CD4-positive, alpha-beta T cell (primary cell): ENCODE measurements around the gene SH3GL2. TPM values are rescaled to one million over a fixed set of nuclear protein-coding genes. Genes with fewer than 3 reads are reported as not detected.

Source experiments
- ATAC-seq: fragments of 200-7000 bp; cut with Tn5 transposase; one replicate; pipeline ENCODE4 v1.10.0; 2022; ENCODE audit warnings: mild to moderate bottlenecking; ENCODE audit not compliant: poor library complexity
- CTCF ChIA-PET: fragments of 350-600 bp; sonication (Branson Sonifier 250); formaldehyde crosslinking; loops from one replicate; lab custom pipeline; 2021; ENCODE audit warnings: antibody characterized with exemption, inconsistent platforms; lab: Charles Lee
- POLR2A ChIA-PET: fragments of 350-600 bp; sonication (Branson Sonifier 250); formaldehyde crosslinking; loops from one replicate; lab custom pipeline; 2021; ENCODE audit warnings: antibody characterized with exemption, inconsistent platforms; lab: Charles Lee
- DNase-seq, 14 experiments: peaks; one replicate each; pipeline ENCODE4 v3.0.0-alpha.2; 2013 to 2020; ENCODE audit warnings: mixed read lengths in 2 of 14
- H3K27ac ChIP-seq, 2 donors: one replicate each; pipeline versions ENCODE4 v1.5.1 to v1.7.0; 2013; ENCODE audit warnings: low read length in 2 of 2, low read depth in 1 of 2, mild to moderate bottlenecking in 1 of 2
- H3K27me3 ChIP-seq, 2 experiments: 1 replicate in 1 of 2; 2 replicates in 1 of 2; pipeline versions ENCODE4 v1.6.1 to v1.7.0; 2013; ENCODE audit warnings: low read length in 2 of 2, control low read depth in 1 of 2, mild to moderate bottlenecking in 1 of 2, moderate library complexity in 1 of 2; ENCODE audit not compliant: insufficient read depth in 2 of 2, control insufficient read depth in 1 of 2
- H3K36me3 ChIP-seq: one replicate; pipeline ENCODE4 v1.6.1; 2013; ENCODE audit warnings: low read length, control low read depth; ENCODE audit not compliant: insufficient read depth
- H3K4me1 ChIP-seq: one replicate; pipeline ENCODE4 v1.6.1; 2013; ENCODE audit warnings: low read length, control low read depth; ENCODE audit not compliant: insufficient read depth
- H3K4me3 ChIP-seq: one replicate; pipeline ENCODE4 v1.5.1; 2013; ENCODE audit warnings: mild to moderate bottlenecking, low read length, moderate library complexity
- H3K9me3 ChIP-seq, 2 experiments: 1 replicate in 1 of 2; 2 replicates in 1 of 2; pipeline versions ENCODE4 v1.6.1 to v1.7.0; 2013; ENCODE audit warnings: low read length in 2 of 2, mild to moderate bottlenecking in 2 of 2, control low read depth in 1 of 2, moderate library complexity in 1 of 2; ENCODE audit not compliant: control insufficient read depth in 1 of 2, insufficient read depth in 1 of 2
- H3K27ac Mint-ChIP-seq: one replicate; pipeline ENCODE4 v1.8.0; 2020; ENCODE audit warnings: mixed read lengths
- H3K27me3 Mint-ChIP-seq: one replicate; pipeline ENCODE4 v1.8.0; 2021; ENCODE audit warnings: mixed read lengths
- H3K36me3 Mint-ChIP-seq: one replicate; pipeline ENCODE4 v1.8.0; 2021; ENCODE audit warnings: low read depth, mixed read lengths
- H3K4me1 Mint-ChIP-seq: one replicate; pipeline ENCODE4 v1.8.0; 2021; ENCODE audit warnings: low read depth, mixed read lengths
- H3K4me3 Mint-ChIP-seq: one replicate; pipeline ENCODE4 v1.8.0; 2020; ENCODE audit warnings: mild to moderate bottlenecking, mixed read lengths
- H3K9me3 Mint-ChIP-seq: one replicate; pipeline ENCODE4 v1.8.0; 2020; ENCODE audit warnings: mixed read lengths
- CTCF ChIP-seq: fragments of 200-600 bp; IDR thresholded peaks from one replicate; pipeline ENCODE4 v1.8.0; 2022; ENCODE audit warnings: antibody characterized with exemption, mild to moderate bottlenecking
- intact Hi-C, 2 experiments: fragments of 100-400 bp; cut with DNase I in 1 of 2; cut with micrococcal nuclease in 1 of 2; formaldehyde crosslinking; loops; one replicate each; pipeline versions ENCODE4 v1.15.1 to v1.9.0; 2023 to 2025; cut with DNase I, micrococcal nuclease
- total RNA-seq, 174 experiments: library from RNA in 2 of 174; stranded (reverse) in 2 of 174; gene quantifications; one replicate each; pipeline ENCODE4 v1.2.3 and lab custom pipeline; 2021 to 2026

Gene SH3GL2
- total RNA-seq, 2 experiments from 2014 or later = not detected

- no peaks in the 10 kb centered on the region for H3K36me3 Mint-ChIP-seq
- H3K4me1 ChIP-seq = no peaks in the 10 kb centered on the region
- no peak for DNase-seq
- no peaks in the 10 kb centered on the region for H3K27me3 ChIP-seq
- TF ChIP-seq CTCF = no peak
- ChIA-PET CTCF (no interaction called here), POLR2A (no interaction called here)
- H3K27ac ChIP-seq = no peak overlapping the region
- no peaks in the 10 kb centered on the region for H3K9me3 Mint-ChIP-seq
- H3K27me3 Mint-ChIP-seq = no peaks in the 10 kb centered on the region
- no peaks in the 10 kb centered on the region for H3K9me3 ChIP-seq
- ATAC-seq = no peak
- no peaks in the 10 kb centered on the region for H3K4me1 Mint-ChIP-seq
- H3K4me3 Mint-ChIP-seq = no peak overlapping the region
- H3K27ac Mint-ChIP-seq = no peak overlapping the region
- no peaks in the 10 kb centered on the region for H3K36me3 ChIP-seq
- intact Hi-C loops = no loop called here
- H3K4me3 ChIP-seq = no peak overlapping the region
Observed at GRCh38 chr9:17824616-17825264, 245.9 kb downstream of the SH3GL2 start.

GRCh38 chr9:17825265-17825659 lies 246.4 kb downstream of the SH3GL2 start:
- Histone ChIP-seq H3K4me3 (no peak overlapping the region), H3K36me3 (no peaks in the 10 kb centered on the region), H3K27ac (no peak overlapping the region), H3K27me3 (no peaks in the 10 kb centered on the region), H3K9me3 (no peaks in the 10 kb centered on the region), H3K4me1 (no peaks in the 10 kb centered on the region)
- no peak overlapping the region for H3K4me3 Mint-ChIP-seq
- no peak for DNase-seq
- no peaks in the 10 kb centered on the region for H3K36me3 Mint-ChIP-seq
- ATAC-seq = no peak
- intact Hi-C loops = no loop called here
- no peaks in the 10 kb centered on the region for H3K4me1 Mint-ChIP-seq
- H3K27me3 Mint-ChIP-seq = no peaks in the 10 kb centered on the region
- TF ChIP-seq CTCF = no peak
- H3K27ac Mint-ChIP-seq = no peak overlapping the region
- CTCF ChIA-PET = no interaction called here
- POLR2A ChIA-PET = no interaction called here
- no peaks in the 10 kb centered on the region for H3K9me3 Mint-ChIP-seq

- ChIA-PET CTCF (no interaction called here), POLR2A (no interaction called here)
- DNase-seq (no peak), ATAC-seq (no peak)
- no peak overlapping the region for H3K27ac ChIP-seq
- H3K27me3 ChIP-seq = no peaks in the 10 kb centered on the region
- no peaks in the 10 kb centered on the region for H3K9me3 ChIP-seq
- intact Hi-C loops = no loop called here
- Mint-ChIP-seq H3K27me3 (no peaks in the 10 kb centered on the region), H3K4me3 (no peak overlapping the region), H3K9me3 (no peaks in the 10 kb centered on the region), H3K4me1 (no peaks in the 10 kb centered on the region), H3K36me3 (no peaks in the 10 kb centered on the region), H3K27ac (no peak overlapping the region)
- no peak overlapping the region for H3K4me3 ChIP-seq
- H3K36me3 ChIP-seq = no peaks in the 10 kb centered on the region
- TF ChIP-seq CTCF = no peak
- no peaks in the 10 kb centered on the region for H3K4me1 ChIP-seq
Observed at GRCh38 chr9:17829064-17829463, 250.2 kb downstream of the SH3GL2 start.
